ENCODE results near the gene GPR108. TPM values are rescaled to one million over a fixed set of nuclear protein-coding genes. Genes with fewer than 3 reads are reported as not detected.
A peak's percentile ranks its signal among the peaks of the same experiment; 100 is the strongest.

Gene GPR108
- total and polyA plus RNA-seq, 4 donors: 17.2 to 34.2 (median 30.5) TPM

DNA sequence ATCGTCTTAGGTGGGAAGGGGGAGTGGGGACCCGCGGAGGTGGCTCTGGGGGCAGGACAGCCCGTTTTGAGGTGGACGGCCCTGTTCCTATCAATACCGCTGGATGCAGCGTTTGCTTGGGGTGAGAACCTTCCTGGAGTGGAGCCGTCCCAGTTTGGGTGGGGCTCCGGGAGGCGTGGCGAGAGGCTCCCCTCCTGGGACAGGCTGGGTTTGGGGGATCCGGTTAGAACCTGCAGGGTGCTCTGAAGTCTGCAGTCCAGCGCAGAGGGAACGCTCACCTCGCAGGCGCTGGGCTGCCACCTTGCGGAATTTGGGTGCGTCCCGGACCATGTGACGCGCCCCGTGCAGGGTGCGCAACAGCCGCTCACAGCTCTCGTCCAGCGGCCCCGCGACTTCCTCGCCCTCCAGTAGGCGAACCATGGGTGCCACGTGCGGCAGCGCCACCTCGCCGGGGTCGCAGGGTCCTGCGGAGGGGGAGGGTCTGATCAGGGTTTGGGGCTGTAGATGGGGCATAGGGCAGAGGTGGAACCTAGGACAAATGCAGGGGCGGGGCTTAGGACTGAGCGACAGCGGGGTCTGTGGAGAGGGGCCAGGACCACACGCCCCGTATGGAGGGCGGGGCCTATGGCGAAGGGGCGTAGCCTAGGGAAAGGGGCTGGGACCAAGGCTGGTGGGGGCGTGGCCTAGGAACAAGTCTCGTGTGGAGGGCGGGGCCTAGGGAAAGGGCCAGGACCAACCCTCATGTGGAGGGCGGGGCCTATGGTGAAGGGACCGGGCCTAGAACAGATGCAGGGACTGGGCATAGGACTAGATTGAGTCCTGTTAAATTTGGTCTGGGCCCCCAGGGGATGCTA is 16.0 kb upstream of the GPR108 start (continued):
- TF ChIP-seq, protein P1, sequence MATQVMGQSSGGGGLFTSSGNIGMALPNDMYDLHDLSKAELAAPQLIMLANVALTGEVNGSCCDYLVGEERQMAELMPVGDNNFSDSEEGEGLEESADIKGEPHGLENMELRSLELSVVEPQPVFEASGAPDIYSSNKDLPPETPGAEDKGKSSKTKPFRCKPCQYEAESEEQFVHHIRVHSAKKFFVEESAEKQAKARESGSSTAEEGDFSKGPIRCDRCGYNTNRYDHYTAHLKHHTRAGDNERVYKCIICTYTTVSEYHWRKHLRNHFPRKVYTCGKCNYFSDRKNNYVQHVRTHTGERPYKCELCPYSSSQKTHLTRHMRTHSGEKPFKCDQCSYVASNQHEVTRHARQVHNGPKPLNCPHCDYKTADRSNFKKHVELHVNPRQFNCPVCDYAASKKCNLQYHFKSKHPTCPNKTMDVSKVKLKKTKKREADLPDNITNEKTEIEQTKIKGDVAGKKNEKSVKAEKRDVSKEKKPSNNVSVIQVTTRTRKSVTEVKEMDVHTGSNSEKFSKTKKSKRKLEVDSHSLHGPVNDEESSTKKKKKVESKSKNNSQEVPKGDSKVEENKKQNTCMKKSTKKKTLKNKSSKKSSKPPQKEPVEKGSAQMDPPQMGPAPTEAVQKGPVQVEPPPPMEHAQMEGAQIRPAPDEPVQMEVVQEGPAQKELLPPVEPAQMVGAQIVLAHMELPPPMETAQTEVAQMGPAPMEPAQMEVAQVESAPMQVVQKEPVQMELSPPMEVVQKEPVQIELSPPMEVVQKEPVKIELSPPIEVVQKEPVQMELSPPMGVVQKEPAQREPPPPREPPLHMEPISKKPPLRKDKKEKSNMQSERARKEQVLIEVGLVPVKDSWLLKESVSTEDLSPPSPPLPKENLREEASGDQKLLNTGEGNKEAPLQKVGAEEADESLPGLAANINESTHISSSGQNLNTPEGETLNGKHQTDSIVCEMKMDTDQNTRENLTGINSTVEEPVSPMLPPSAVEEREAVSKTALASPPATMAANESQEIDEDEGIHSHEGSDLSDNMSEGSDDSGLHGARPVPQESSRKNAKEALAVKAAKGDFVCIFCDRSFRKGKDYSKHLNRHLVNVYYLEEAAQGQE (IDR thresholded peaks at IDR 0.05): peak; percentile 57
- TF ChIP-seq TAF1 (conservative IDR thresholded peaks at IDR 0.05) (no peak), SP1 (IDR thresholded peaks at IDR 0.05) (peak; percentile 54)

DNA sequence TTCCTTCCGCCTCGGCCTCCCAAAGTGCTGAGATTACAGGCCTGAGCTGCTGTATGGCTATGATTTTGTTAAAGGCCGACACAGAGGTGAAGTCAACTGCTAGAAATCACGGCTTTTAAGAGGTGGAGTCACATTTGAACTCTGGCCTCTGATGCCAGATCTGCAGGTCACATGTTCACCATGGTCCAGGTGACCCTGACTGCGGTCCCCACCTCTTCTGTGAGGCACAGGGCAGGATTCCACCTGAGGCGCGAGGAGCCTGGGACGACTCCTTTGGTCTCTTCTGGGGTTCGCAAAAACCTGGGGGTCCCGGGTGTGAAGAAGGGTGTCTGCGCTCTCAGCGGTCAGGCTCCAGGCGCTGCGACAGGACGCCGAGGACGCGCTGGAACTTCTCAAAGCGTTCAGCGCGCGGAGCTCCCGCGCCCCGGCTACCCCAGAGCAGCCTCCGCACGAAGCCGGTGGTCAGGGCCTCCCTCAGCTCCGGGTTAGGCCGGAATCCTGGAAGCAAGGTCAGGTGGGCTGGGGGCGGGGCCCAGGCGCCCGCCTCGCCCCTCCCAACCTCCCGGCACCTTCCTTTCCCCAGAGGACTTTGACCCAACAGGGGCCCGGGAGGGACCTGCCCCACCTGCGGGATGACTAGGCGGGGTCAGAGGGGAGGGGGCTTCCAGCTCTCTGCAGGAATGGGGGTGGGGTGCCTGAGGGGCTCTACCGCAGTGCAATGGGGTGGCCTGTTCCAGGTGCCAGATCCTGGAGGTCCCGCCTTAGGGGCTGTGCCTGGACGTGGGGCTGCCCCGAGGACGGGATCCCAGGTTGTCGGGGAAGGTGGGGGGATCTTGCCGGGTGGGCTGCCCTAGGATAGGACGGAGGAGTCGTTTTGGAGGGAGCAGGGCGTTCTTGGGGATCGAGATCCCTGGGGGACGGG is 15.1 kb upstream of the GPR108 start:
- Histone ChIP-seq H3K4me1 (ENCODE audit: control insufficient read depth in 4 of 4, insufficient read depth in 4 of 4, low read length in 3 of 4) (peaks cover 0 to 27% (median 13%) of the 10 kb centered on the region in 4 donors), H3K27me3 (ENCODE audit: control insufficient read depth in 4 of 4, insufficient read depth in 4 of 4, low read length in 3 of 4) (no peaks in the 10 kb centered on the region), H3K36me3 (ENCODE audit: control insufficient read depth in 4 of 4, insufficient read depth in 3 of 4, low read depth in 1 of 4, low read length in 3 of 4) (peaks cover 0 to 7% (median 2%) of the 10 kb centered on the region in 4 donors), H3K9me3 (ENCODE audit: control insufficient read depth in 4 of 4, low read length in 3 of 4) (no peaks in the 10 kb centered on the region), H3K9ac (ENCODE audit: low read depth in 1 of 2, low read length in 2 of 2) (peak overlapping the region in 1 of 2 donors; percentile 47), H3K4me3 (ENCODE audit: low read depth in 1 of 3, low read length in 3 of 3) (peak overlapping the region; percentile 28 to 84 (median 54)), H3K27ac (ENCODE audit: low read depth in 1 of 2, low read length in 2 of 2) (peak overlapping the region; percentile 83 to 86)
- no peak for DNase-seq (ENCODE audit: low spot score)
- peak in 1 of 2 donors; percentile 28 for TF ChIP-seq GABPA (IDR thresholded peaks at IDR 0.05 in 1 of 2, conservative IDR thresholded peaks at IDR 0.05 in 1 of 2)
- TF ChIP-seq HNF4A (conservative IDR thresholded peaks at IDR 0.05): peak; percentile 54 to 83
- TF ChIP-seq JUND (IDR thresholded peaks at IDR 0.05): peak in 1 of 2 donors; percentile 44
- TF ChIP-seq, protein P2, sequence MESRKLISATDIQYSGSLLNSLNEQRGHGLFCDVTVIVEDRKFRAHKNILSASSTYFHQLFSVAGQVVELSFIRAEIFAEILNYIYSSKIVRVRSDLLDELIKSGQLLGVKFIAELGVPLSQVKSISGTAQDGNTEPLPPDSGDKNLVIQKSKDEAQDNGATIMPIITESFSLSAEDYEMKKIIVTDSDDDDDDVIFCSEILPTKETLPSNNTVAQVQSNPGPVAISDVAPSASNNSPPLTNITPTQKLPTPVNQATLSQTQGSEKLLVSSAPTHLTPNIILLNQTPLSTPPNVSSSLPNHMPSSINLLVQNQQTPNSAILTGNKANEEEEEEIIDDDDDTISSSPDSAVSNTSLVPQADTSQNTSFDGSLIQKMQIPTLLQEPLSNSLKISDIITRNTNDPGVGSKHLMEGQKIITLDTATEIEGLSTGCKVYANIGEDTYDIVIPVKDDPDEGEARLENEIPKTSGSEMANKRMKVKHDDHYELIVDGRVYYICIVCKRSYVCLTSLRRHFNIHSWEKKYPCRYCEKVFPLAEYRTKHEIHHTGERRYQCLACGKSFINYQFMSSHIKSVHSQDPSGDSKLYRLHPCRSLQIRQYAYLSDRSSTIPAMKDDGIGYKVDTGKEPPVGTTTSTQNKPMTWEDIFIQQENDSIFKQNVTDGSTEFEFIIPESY (IDR thresholded peaks at IDR 0.05): peak; percentile 50
- peak; percentile 66 for TF ChIP-seq SP1 (IDR thresholded peaks at IDR 0.05)
- TF ChIP-seq YY1 (IDR thresholded peaks at IDR 0.05): peak; percentile 63
- TF ChIP-seq FOXA2 (IDR thresholded peaks at IDR 0.05): no peak
- TF ChIP-seq HNF4G (IDR thresholded peaks at IDR 0.05): no peak
- TF ChIP-seq, protein P1 (IDR thresholded peaks at IDR 0.05): no peak
- peak; percentile 67 to 78 for TF ChIP-seq RXRA (IDR thresholded peaks at IDR 0.05)
- TF ChIP-seq FOXA1 (IDR thresholded peaks at IDR 0.05): no peak
- TF ChIP-seq, protein P3, sequence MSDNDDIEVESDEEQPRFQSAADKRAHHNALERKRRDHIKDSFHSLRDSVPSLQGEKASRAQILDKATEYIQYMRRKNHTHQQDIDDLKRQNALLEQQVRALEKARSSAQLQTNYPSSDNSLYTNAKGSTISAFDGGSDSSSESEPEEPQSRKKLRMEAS (IDR thresholded peaks at IDR 0.05): peak; percentile 69
- no peak for TF ChIP-seq TAF1 (conservative IDR thresholded peaks at IDR 0.05)
- no peak for TF ChIP-seq EGR1 (IDR thresholded peaks at IDR 0.05; ENCODE audit: low read depth in 2 of 2)
- TF ChIP-seq NR2F2 (IDR thresholded peaks at IDR 0.05): no peak
- TF ChIP-seq, protein P4, sequence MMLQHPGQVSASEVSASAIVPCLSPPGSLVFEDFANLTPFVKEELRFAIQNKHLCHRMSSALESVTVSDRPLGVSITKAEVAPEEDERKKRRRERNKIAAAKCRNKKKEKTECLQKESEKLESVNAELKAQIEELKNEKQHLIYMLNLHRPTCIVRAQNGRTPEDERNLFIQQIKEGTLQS (IDR thresholded peaks at IDR 0.05): no peak
- TF ChIP-seq RAD21 (IDR thresholded peaks at IDR 0.05): peak; percentile 22 to 26
- TF ChIP-seq, protein P5, sequence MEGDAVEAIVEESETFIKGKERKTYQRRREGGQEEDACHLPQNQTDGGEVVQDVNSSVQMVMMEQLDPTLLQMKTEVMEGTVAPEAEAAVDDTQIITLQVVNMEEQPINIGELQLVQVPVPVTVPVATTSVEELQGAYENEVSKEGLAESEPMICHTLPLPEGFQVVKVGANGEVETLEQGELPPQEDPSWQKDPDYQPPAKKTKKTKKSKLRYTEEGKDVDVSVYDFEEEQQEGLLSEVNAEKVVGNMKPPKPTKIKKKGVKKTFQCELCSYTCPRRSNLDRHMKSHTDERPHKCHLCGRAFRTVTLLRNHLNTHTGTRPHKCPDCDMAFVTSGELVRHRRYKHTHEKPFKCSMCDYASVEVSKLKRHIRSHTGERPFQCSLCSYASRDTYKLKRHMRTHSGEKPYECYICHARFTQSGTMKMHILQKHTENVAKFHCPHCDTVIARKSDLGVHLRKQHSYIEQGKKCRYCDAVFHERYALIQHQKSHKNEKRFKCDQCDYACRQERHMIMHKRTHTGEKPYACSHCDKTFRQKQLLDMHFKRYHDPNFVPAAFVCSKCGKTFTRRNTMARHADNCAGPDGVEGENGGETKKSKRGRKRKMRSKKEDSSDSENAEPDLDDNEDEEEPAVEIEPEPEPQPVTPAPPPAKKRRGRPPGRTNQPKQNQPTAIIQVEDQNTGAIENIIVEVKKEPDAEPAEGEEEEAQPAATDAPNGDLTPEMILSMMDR (IDR thresholded peaks at IDR 0.05; ENCODE audit: low read depth, low read length, missing input control): no peak
- 29% methylated on average over 50 of the region's 50 CpGs for WGBS
